Sigmoid colon (tissue), 7 donors: ENCODE results near the gene TCAP. TPM values are rescaled to one million over a fixed set of nuclear protein-coding genes. Genes with fewer than 3 reads are reported as not detected.

Experiments used
- DNase-seq: peaks from one replicate; pipeline ENCODE4 v3.0.0-alpha.2; 2019
- H3K27ac ChIP-seq, 4 donors: fragments of 200-600 bp; sonication (generic); one replicate each; pipeline ENCODE4 v1.5.1; 2016 to 2019; ENCODE audit warnings: mild to moderate bottlenecking in 1 of 4
- H3K27me3 ChIP-seq, 3 donors: fragments of 200-600 bp; sonication (generic); one replicate each; pipeline ENCODE4 v1.5.1; 2019; ENCODE audit warnings: mild to moderate bottlenecking in 1 of 3
- H3K36me3 ChIP-seq, 4 donors: fragments of 200-600 bp; sonication (generic); one replicate each; pipeline ENCODE4 v1.5.1; 2016 to 2019
- H3K4me1 ChIP-seq, 4 donors: fragments of 200-600 bp; sonication (generic); one replicate each; pipeline ENCODE4 v1.5.1; 2017 to 2019
- H3K4me3 ChIP-seq, 4 donors: fragments of 200-600 bp; sonication (generic); one replicate each; pipeline ENCODE4 v1.5.1; 2017 to 2019; ENCODE audit warnings: mild to moderate bottlenecking in 2 of 4, moderate library complexity in 1 of 4
- H3K9me3 ChIP-seq, 4 donors: fragments of 200-600 bp in 3 of 4; sonication (generic) in 3 of 4; one replicate each; pipeline versions ENCODE4 v1.5.1 to v1.6.1; 2013 to 2019
- CTCF ChIP-seq, 4 experiments: fragments of 450-650 bp in 3 of 4; fragments of 200-600 bp in 1 of 4; IDR thresholded peaks; one replicate each; pipeline ENCODE4 v1.5.1; 2016 to 2019; ENCODE audit warnings: antibody characterized with exemption in 4 of 4, mild to moderate bottlenecking in 3 of 4, moderate library complexity in 2 of 4
- EP300 ChIP-seq, 4 donors: sonication (generic); formaldehyde crosslinking; IDR thresholded peaks; one replicate each; pipeline ENCODE4 v1.6.1; 2017; ENCODE audit warnings: antibody characterized with exemption in 4 of 4
- POLR2A ChIP-seq, 2 donors: fragments of 450-650 bp; IDR thresholded peaks; one replicate each; pipeline ENCODE4 v1.6.1; 2016; ENCODE audit warnings: antibody characterized with exemption in 2 of 2, mild to moderate bottlenecking in 2 of 2, moderate library complexity in 2 of 2
- POLR2AphosphoS5 ChIP-seq, 4 donors: sonication (generic); formaldehyde crosslinking; IDR thresholded peaks; one replicate each; pipeline ENCODE4 v1.6.1; 2017; ENCODE audit warnings: antibody characterized with exemption in 4 of 4
- WGBS, 2 donors: extraction: QIAGEN DNeasy Blood & Tissue Kit; methylation state at CpG; one replicate each; pipeline ENCODE4 v1.1.7; 2013; 5-methylcytosine and 5-hydroxymethylcytosine counted together
- intact Hi-C: fragments of 100-400 bp; cut with DNase I; formaldehyde crosslinking; loops from one replicate; pipeline ENCODE4 v1.15.1; 2023
- polyA plus RNA-seq, 3 donors: library from polyadenylated mRNA; stranded (reverse); fragments of 200-250 nt; gene quantifications; one replicate each; pipeline ENCODE4 v1.2.3, GENCODE V29; 2013
- total RNA-seq, 4 donors: library from RNA; depleted of rRNA; stranded (reverse); fragments of >200 nt; gene quantifications; one replicate each; pipeline ENCODE4 v1.1.0, GENCODE V29; 2016
- donor health status: healthy with polysubstance abuse.
- donor health status: Bipolar disorder and iron deficiency.
- donor health status: healthy.

TCAP gene
- total and polyA plus RNA-seq, 7 donors: 0.49 to 3.5 (median 1.1) TPM; not detected in 1

GRCh38 chr17:39663340-39663687 lies 1.8 kb upstream of the TCAP start:
- Histone ChIP-seq H3K4me1 (peaks cover 0 to 45% (median 26%) of the 10 kb centered on the region in 4 donors), H3K27ac (peak overlapping the region in 3 of 4 donors; percentile 0 to 49 (median 3))
- 38 to 66% methylated on average over 4 of the region's 4 CpGs for WGBS, 2 donors

DNA sequence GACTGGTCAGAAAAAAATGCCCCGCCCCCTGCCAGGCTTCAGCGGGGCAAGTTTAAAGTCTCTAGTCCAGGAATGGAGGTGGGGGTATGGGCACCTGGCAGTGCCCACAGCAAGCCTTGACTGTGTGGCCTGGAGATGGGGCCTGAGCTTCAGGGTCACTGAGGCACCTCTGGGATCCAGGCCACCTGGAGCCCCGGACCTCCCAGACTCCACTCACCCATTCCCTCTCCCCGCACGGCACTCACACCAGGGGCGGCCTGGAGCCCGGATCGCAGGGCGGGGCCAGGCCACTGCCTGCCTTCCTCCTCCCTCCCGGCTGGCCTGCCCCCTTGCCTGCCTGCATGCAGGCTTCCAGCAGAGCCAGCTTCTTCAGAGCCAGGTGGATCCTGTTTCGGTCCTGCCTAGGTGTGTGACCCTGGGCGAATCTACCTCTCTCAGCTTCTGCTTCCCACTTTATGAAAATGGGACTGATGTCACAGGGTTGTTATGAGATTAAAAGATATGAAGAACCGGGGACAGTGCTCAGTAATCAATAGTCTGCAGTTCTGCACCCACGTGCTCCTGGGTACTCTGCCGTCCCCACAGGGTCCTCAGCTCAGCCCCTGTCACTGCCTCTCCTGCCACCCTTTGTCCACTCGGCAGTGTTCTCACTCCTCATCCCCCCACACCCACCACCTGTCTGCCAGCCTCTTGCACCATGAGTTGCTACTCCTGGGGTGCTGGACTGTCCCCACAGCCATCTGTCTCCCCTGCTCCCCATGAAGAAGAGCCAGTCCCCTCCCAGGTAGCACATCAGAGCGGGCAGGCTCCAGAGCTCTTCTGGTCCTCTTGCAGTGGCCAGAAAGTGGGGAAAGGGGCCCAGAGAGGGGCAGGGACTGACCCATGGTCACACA lies 1.2 kb upstream of the TCAP start:
- no peak overlapping the region for H3K4me3 ChIP-seq
- H3K9me3 ChIP-seq: no peaks in the 10 kb centered on the region
- H3K27me3 ChIP-seq: peaks cover 13 to 44% (median 27%) of the 10 kb centered on the region in 3 donors
- TF ChIP-seq EP300 (IDR thresholded peaks at IDR 0.05) (no peak), POLR2A (IDR thresholded peaks at IDR 0.05) (no peak), CTCF (IDR thresholded peaks at IDR 0.05) (no peak), POLR2AphosphoS5 (IDR thresholded peaks at IDR 0.05) (no peak)
- peaks cover 0 to 50% (median 30%) of the 10 kb centered on the region in 4 donors for H3K4me1 ChIP-seq
- WGBS, 2 donors: 20 to 58% methylated on average over 17 of the region's 17 CpGs
- DNase-seq: no peak
- intact Hi-C loops: no loop called here
- peaks cover 0 to 37% (median 9%) of the 10 kb centered on the region in 4 donors for H3K36me3 ChIP-seq
- peak overlapping the region in 1 of 4 donors; percentile 49 for H3K27ac ChIP-seq

More at GRCh38 chr17:39663340-39663687, 1.8 kb upstream of the TCAP start:
- Histone ChIP-seq H3K36me3 (peaks cover 0 to 43% (median 11%) of the 10 kb centered on the region in 4 donors), H3K9me3 (no peaks in the 10 kb centered on the region), H3K4me3 (no peak overlapping the region), H3K27me3 (peaks cover 13 to 38% (median 24%) of the 10 kb centered on the region in 3 donors)
- intact Hi-C loops: no loop called here
- DNase-seq: no peak
- no peak for TF ChIP-seq POLR2AphosphoS5 (IDR thresholded peaks at IDR 0.05)
- no peak for TF ChIP-seq EP300 (IDR thresholded peaks at IDR 0.05)
- no peak for TF ChIP-seq POLR2A (IDR thresholded peaks at IDR 0.05)
- no peak for TF ChIP-seq CTCF (IDR thresholded peaks at IDR 0.05)

GRCh38 chr17:39665642-39666224 lies 584 bp downstream of the TCAP start:
- WGBS, 2 donors: 63 to 73% methylated on average over 17 of the region's 17 CpGs
- TF ChIP-seq EP300 (IDR thresholded peaks at IDR 0.05) (no peak), POLR2A (IDR thresholded peaks at IDR 0.05) (no peak), POLR2AphosphoS5 (IDR thresholded peaks at IDR 0.05) (peak in 1 of 4 donors; percentile 11)
- H3K36me3 ChIP-seq: peaks cover 0 to 19% (median 1%) of the 10 kb centered on the region in 4 donors
- H3K27ac ChIP-seq: peak overlapping the region in 2 of 4 donors; percentile 17 to 36
- H3K27me3 ChIP-seq: peaks cover 27 to 62% (median 45%) of the 10 kb centered on the region in 3 donors
- H3K4me3 ChIP-seq: no peak overlapping the region
- DNase-seq: no peak
- H3K4me1 ChIP-seq: peaks cover 0 to 50% (median 30%) of the 10 kb centered on the region in 4 donors
- H3K9me3 ChIP-seq: no peaks in the 10 kb centered on the region
- intact Hi-C loops: no loop called here

GRCh38 chr17:39666231-39666600 lies 1.1 kb downstream of the TCAP start:
- Histone ChIP-seq H3K4me1 (peaks cover 0 to 50% (median 30%) of the 10 kb centered on the region in 4 donors), H3K36me3 (peaks cover 0 to 14% (median 0%) of the 10 kb centered on the region in 4 donors), H3K4me3 (no peak overlapping the region), H3K9me3 (no peaks in the 10 kb centered on the region), H3K27me3 (peaks cover 32 to 67% (median 50%) of the 10 kb centered on the region in 3 donors), H3K27ac (peak overlapping the region in 1 of 4 donors; percentile 36)
- intact Hi-C loops: no loop called here
- DNase-seq: no peak
- TF ChIP-seq CTCF (IDR thresholded peaks at IDR 0.05): no peak
- no peak for TF ChIP-seq POLR2AphosphoS5 (IDR thresholded peaks at IDR 0.05)
- TF ChIP-seq POLR2A (IDR thresholded peaks at IDR 0.05): no peak
- no peak for TF ChIP-seq EP300 (IDR thresholded peaks at IDR 0.05)
- 53 to 69% methylated on average over 2 of the region's 2 CpGs for WGBS, 2 donors
